Astrocyte (in vitro differentiated cells and primary cell): ENCODE data around the gene ORM1. TPM values are rescaled to one million over a fixed set of nuclear protein-coding genes. Genes with fewer than 3 reads are reported as not detected.

Experiments used
- DNase-seq: peaks from one replicate; pipeline ENCODE4 v3.0.0-alpha.2; 2010; ENCODE audit warnings: low read depth
- FAIRE-seq: peaks from 2 replicates; lab custom pipeline; 2011; peaks lifted over from hg19 to GRCh38; lab: Jason Lieb, UNC
- H2AFZ ChIP-seq: 2 replicates; pipeline ENCODE4 v1.6.0; 2012; ENCODE audit warnings: low read depth, low read length, inconsistent platforms
- H3K27ac ChIP-seq: 2 replicates; pipeline ENCODE4 v1.5.1; 2011; ENCODE audit warnings: low read depth, low read length, inconsistent platforms
- H3K27me3 ChIP-seq: 2 replicates; pipeline ENCODE4 v1.6.0; 2011; ENCODE audit warnings: low read length, inconsistent platforms; ENCODE audit not compliant: insufficient read depth
- H3K36me3 ChIP-seq: 2 replicates; pipeline ENCODE4 v1.5.1; 2011; ENCODE audit warnings: low read length, inconsistent platforms; ENCODE audit not compliant: insufficient read depth
- H3K4me1 ChIP-seq: 2 replicates; pipeline ENCODE4 v1.5.1; 2011; ENCODE audit warnings: low read length, inconsistent platforms; ENCODE audit not compliant: insufficient read depth
- H3K4me2 ChIP-seq: 2 replicates; pipeline ENCODE4 v1.6.0; 2012; ENCODE audit warnings: low read length, inconsistent platforms
- H3K4me3 ChIP-seq: 2 replicates; pipeline ENCODE4 v1.5.1; 2011; ENCODE audit warnings: low read depth, mild to moderate bottlenecking, low read length, inconsistent platforms; ENCODE audit not compliant: insufficient read depth
- H3K79me2 ChIP-seq: 2 replicates; pipeline ENCODE4 v1.6.0; 2012; ENCODE audit warnings: mild to moderate bottlenecking, low read length, inconsistent platforms; ENCODE audit not compliant: insufficient read depth
- H3K9ac ChIP-seq: 2 replicates; pipeline ENCODE4 v1.6.0; 2012; ENCODE audit warnings: mild to moderate bottlenecking, low read length, inconsistent platforms
- H3K9me3 ChIP-seq: 2 replicates; pipeline ENCODE4 v1.5.1; 2012; ENCODE audit warnings: low read depth, mild to moderate bottlenecking, low read length, inconsistent platforms; ENCODE audit not compliant: insufficient read depth
- H4K20me1 ChIP-seq: 2 replicates; pipeline ENCODE4 v1.6.0; 2012; ENCODE audit warnings: low read length, inconsistent platforms; ENCODE audit not compliant: insufficient read depth
- H3K27ac Mint-ChIP-seq: one replicate; pipeline ENCODE4 v1.8.0; 2021; ENCODE audit warnings: mild to moderate bottlenecking, mixed read lengths; ENCODE audit not compliant: unreplicated experiment
- H3K27me3 Mint-ChIP-seq: one replicate; pipeline ENCODE4 v1.8.0; 2021; ENCODE audit warnings: low read depth, mixed read lengths; ENCODE audit not compliant: unreplicated experiment
- H3K36me3 Mint-ChIP-seq: one replicate; pipeline ENCODE4 v1.8.0; 2021; ENCODE audit warnings: low read depth, mixed read lengths; ENCODE audit not compliant: unreplicated experiment
- H3K4me1 Mint-ChIP-seq: one replicate; pipeline ENCODE4 v1.8.0; 2021; ENCODE audit warnings: low read depth, mixed read lengths; ENCODE audit not compliant: unreplicated experiment
- H3K4me3 Mint-ChIP-seq: one replicate; pipeline ENCODE4 v1.8.0; 2021; ENCODE audit warnings: mild to moderate bottlenecking, moderate library complexity, mixed read lengths; ENCODE audit not compliant: unreplicated experiment
- H3K9me3 Mint-ChIP-seq: one replicate; pipeline ENCODE4 v1.8.0; 2021; ENCODE audit warnings: mild to moderate bottlenecking, mixed read lengths; ENCODE audit not compliant: unreplicated experiment
- CTCF ChIP-seq: IDR thresholded peaks from 2 replicates; pipeline ENCODE4 v1.5.1; 2011; ENCODE audit warnings: low read depth, mild to moderate bottlenecking, inconsistent platforms, low read length, moderate library complexity; ENCODE audit not compliant: insufficient read depth
- EZH2 ChIP-seq: IDR thresholded peaks from 2 replicates; pipeline ENCODE4 v1.6.1; 2012; ENCODE audit warnings: mild to moderate bottlenecking, low read length, inconsistent platforms; ENCODE audit not compliant: insufficient read depth
- total RNA-seq: library from RNA; stranded (reverse); gene quantifications from 2 replicates; pipeline ENCODE4 v1.2.1, GENCODE V29; 2021

The ORM1 gene
- total RNA-seq, 1 donor from 2014 or later, result not detected

- no peak overlapping the region for H3K27ac ChIP-seq
- Mint-ChIP-seq H3K27ac (no peak overlapping the region), H3K27me3 (no peaks in the 10 kb centered on the region), H3K4me1 (no peaks in the 10 kb centered on the region), H3K36me3 (peaks cover 52% of the 10 kb centered on the region), H3K9me3 (peaks cover 3% of the 10 kb centered on the region), H3K4me3 (no peak overlapping the region)
- no peaks in the 10 kb centered on the region for H3K79me2 ChIP-seq
- H3K4me3 ChIP-seq, result no peak overlapping the region
- no peaks in the 10 kb centered on the region for H4K20me1 ChIP-seq
- TF ChIP-seq CTCF (no peak), EZH2 (no peak)
- no peaks in the 10 kb centered on the region for H3K27me3 ChIP-seq
- FAIRE-seq (no peak), DNase-seq (no peak)
- no peak overlapping the region for H3K4me2 ChIP-seq
- no peaks in the 10 kb centered on the region for H3K9me3 ChIP-seq
- no peak overlapping the region for H2AFZ ChIP-seq
- peaks cover 11% of the 10 kb centered on the region for H3K4me1 ChIP-seq
- H3K36me3 ChIP-seq, result peaks cover 14% of the 10 kb centered on the region
- no peak overlapping the region for H3K9ac ChIP-seq
These were observed 36.9 kb downstream of the ORM1 start for GRCh38 chr9:114359801-114360200.

- Histone ChIP-seq H3K79me2 (no peaks in the 10 kb centered on the region), H3K36me3 (peaks cover 10% of the 10 kb centered on the region), H3K4me3 (no peak overlapping the region), H3K4me1 (peaks cover 22% of the 10 kb centered on the region), H3K27ac (no peak overlapping the region), H3K9ac (no peak overlapping the region), H3K4me2 (no peak overlapping the region), H4K20me1 (no peaks in the 10 kb centered on the region), H3K9me3 (no peaks in the 10 kb centered on the region), H3K27me3 (no peaks in the 10 kb centered on the region), H2AFZ (no peak overlapping the region)
- H3K4me1 Mint-ChIP-seq, result peaks cover 4% of the 10 kb centered on the region
- FAIRE-seq (no peak), DNase-seq (no peak)
- no peak overlapping the region for H3K27ac Mint-ChIP-seq
- TF ChIP-seq CTCF, result no peak
- no peak for TF ChIP-seq EZH2
- H3K9me3 Mint-ChIP-seq, result peaks cover 3% of the 10 kb centered on the region
- H3K27me3 Mint-ChIP-seq, result no peaks in the 10 kb centered on the region
- H3K4me3 Mint-ChIP-seq, result no peak overlapping the region
- H3K36me3 Mint-ChIP-seq, result peaks cover 43% of the 10 kb centered on the region
These were observed 38.6 kb downstream of the ORM1 start for GRCh38 chr9:114361542-114361941.

- H3K79me2 ChIP-seq, result no peaks in the 10 kb centered on the region
- H4K20me1 ChIP-seq, result no peaks in the 10 kb centered on the region
- H3K4me2 ChIP-seq, result no peak overlapping the region
- H3K9ac ChIP-seq, result no peak overlapping the region
- H3K27me3 ChIP-seq, result no peaks in the 10 kb centered on the region
- no peak for DNase-seq
- no peaks in the 10 kb centered on the region for H3K9me3 ChIP-seq
- no peak for FAIRE-seq
- no peak overlapping the region for H3K4me3 Mint-ChIP-seq
- no peak overlapping the region for H3K27ac ChIP-seq
- no peak overlapping the region for H2AFZ ChIP-seq
- peaks cover 26% of the 10 kb centered on the region for H3K4me1 ChIP-seq
- TF ChIP-seq CTCF (no peak), EZH2 (no peak)
- peaks cover 43% of the 10 kb centered on the region for H3K36me3 Mint-ChIP-seq
- H3K9me3 Mint-ChIP-seq, result peaks cover 3% of the 10 kb centered on the region
- H3K4me3 ChIP-seq, result no peak overlapping the region
- H3K36me3 ChIP-seq, result peaks cover 9% of the 10 kb centered on the region
- H3K27ac Mint-ChIP-seq, result no peak overlapping the region
- peaks cover 7% of the 10 kb centered on the region for H3K4me1 Mint-ChIP-seq
- no peaks in the 10 kb centered on the region for H3K27me3 Mint-ChIP-seq
These were observed 39.5 kb downstream of the ORM1 start for GRCh38 chr9:114362394-114362793.
